ENCODE measurements around the gene CTAG2. TPM values are rescaled to one million over a fixed set of nuclear protein-coding genes. Genes with fewer than 3 reads are reported as not detected.

CTAG2 gene
- total and polyA plus RNA-seq, 8 donors: 2.9 TPM; not detected in 7

DNA sequence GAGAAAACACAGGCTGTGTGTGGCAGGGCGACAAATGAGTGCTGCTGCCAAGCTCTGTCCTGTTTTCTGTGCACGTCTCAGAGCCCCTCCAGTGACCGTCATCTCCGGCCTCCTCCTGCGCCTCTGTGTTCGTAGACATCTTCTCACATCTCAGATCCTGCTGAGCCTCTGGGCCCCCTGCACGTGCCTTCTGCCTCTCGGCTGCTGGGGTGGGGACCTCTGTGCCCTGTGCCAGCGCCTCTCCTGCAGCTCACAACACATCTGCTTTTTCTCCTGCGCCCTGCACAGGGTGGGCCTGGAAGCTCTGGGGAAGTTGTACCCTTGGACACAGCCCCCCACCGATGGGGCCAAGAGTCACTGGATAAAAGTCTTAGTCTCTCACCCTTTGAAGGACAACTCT is 2.4 kb upstream of the CTAG2 start:
- no peak for DNase-seq
- no peaks in the 10 kb centered on the region for H3K36me3 ChIP-seq
- TF ChIP-seq POLR2AphosphoS5 (IDR thresholded peaks at IDR 0.05) (no peak), EP300 (IDR thresholded peaks at IDR 0.05) (no peak), POLR2A (IDR thresholded peaks at IDR 0.05) (no peak)
- TF ChIP-seq, protein P1, sequence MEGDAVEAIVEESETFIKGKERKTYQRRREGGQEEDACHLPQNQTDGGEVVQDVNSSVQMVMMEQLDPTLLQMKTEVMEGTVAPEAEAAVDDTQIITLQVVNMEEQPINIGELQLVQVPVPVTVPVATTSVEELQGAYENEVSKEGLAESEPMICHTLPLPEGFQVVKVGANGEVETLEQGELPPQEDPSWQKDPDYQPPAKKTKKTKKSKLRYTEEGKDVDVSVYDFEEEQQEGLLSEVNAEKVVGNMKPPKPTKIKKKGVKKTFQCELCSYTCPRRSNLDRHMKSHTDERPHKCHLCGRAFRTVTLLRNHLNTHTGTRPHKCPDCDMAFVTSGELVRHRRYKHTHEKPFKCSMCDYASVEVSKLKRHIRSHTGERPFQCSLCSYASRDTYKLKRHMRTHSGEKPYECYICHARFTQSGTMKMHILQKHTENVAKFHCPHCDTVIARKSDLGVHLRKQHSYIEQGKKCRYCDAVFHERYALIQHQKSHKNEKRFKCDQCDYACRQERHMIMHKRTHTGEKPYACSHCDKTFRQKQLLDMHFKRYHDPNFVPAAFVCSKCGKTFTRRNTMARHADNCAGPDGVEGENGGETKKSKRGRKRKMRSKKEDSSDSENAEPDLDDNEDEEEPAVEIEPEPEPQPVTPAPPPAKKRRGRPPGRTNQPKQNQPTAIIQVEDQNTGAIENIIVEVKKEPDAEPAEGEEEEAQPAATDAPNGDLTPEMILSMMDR (IDR thresholded peaks at IDR 0.05): no peak
- WGBS, 5 donors: 76 to 85% (median 80%) methylated on average over 9 to 11 of the region's 11 CpGs
- intact Hi-C loops (cut with DNase I; ENCODE audit: low total_unique reads): no loop called here
- no peaks in the 10 kb centered on the region for H3K27me3 ChIP-seq
- no peak overlapping the region for H3K4me3 ChIP-seq
- H3K9me3 ChIP-seq: no peaks in the 10 kb centered on the region
- no peak overlapping the region for H3K27ac ChIP-seq
- no peaks in the 10 kb centered on the region for H3K4me1 ChIP-seq

DNA sequence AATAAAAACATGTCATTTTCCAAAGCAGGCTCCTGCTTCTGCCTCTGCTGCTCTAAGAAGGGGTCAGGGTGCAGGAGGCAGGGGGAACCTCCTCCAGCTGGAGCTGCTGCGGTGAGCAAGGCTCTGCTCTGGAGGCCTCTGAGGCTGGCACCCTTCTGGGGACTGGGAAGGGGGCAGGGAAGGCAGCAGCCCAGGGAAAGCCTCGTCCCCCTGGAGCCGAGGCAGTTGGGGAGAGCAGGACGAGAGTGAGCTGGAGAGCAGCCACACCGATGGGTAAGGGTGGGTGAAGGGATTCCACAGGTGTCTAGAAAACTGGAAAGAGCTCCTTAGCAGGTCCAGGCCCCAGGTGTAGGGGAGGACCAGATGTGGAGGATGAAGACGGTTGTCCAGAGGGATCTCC is 2.0 kb upstream of the CTAG2 start:
- H3K36me3 ChIP-seq: no peaks in the 10 kb centered on the region
- intact Hi-C loops (cut with DNase I; ENCODE audit: low total_unique reads): no loop called here
- H3K4me1 ChIP-seq: no peaks in the 10 kb centered on the region
- H3K9me3 ChIP-seq: no peaks in the 10 kb centered on the region
- no peak overlapping the region for H3K4me3 ChIP-seq
- WGBS, 5 donors: 60 to 76% (median 67%) methylated on average over 2 to 6 of the region's 6 CpGs
- no peak for DNase-seq
- TF ChIP-seq POLR2AphosphoS5 (IDR thresholded peaks at IDR 0.05) (no peak), EP300 (IDR thresholded peaks at IDR 0.05) (no peak), POLR2A (IDR thresholded peaks at IDR 0.05) (no peak)
- TF ChIP-seq, protein P1 (IDR thresholded peaks at IDR 0.05): no peak
- no peaks in the 10 kb centered on the region for H3K27me3 ChIP-seq
- H3K27ac ChIP-seq: no peak overlapping the region

DNA sequence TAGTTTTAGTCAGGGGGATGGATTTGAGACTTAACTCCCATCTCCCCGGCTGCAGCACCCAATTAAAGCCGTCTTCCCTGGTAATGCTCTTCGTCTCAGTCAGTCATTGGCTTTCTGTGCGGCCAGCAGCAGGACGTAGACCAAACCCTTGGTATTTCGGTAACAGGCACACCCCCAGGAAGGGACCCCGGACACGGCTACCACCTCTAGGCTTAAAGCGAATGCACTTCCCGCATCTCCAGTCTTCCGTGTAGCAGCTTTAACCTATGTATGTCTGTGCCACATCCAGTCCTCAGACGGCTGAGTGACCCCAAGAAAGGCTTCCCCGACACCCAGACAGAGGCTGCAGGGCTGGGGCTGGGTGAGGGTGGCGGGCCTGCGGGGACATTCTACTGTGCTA is 1.5 kb upstream of the CTAG2 start:
- H3K27me3 ChIP-seq: peaks cover 0 to 2% (median 0%) of the 10 kb centered on the region in 3 donors
- H3K27ac ChIP-seq: no peak overlapping the region
- 81 to 94% (median 90%) methylated on average over 12 to 13 of the region's 15 CpGs for WGBS, 5 donors
- peaks cover 0 to 4% (median 0%) of the 10 kb centered on the region in 4 donors for H3K9me3 ChIP-seq
- H3K36me3 ChIP-seq: no peaks in the 10 kb centered on the region
- intact Hi-C loops (cut with DNase I; ENCODE audit: low total_unique reads): no loop called here
- no peak overlapping the region for H3K4me3 ChIP-seq
- no peaks in the 10 kb centered on the region for H3K4me1 ChIP-seq
- TF ChIP-seq POLR2A (IDR thresholded peaks at IDR 0.05) (no peak), EP300 (IDR thresholded peaks at IDR 0.05) (no peak), POLR2AphosphoS5 (IDR thresholded peaks at IDR 0.05) (no peak)
- TF ChIP-seq, protein P1 (IDR thresholded peaks at IDR 0.05): no peak
- no peak for DNase-seq

DNA sequence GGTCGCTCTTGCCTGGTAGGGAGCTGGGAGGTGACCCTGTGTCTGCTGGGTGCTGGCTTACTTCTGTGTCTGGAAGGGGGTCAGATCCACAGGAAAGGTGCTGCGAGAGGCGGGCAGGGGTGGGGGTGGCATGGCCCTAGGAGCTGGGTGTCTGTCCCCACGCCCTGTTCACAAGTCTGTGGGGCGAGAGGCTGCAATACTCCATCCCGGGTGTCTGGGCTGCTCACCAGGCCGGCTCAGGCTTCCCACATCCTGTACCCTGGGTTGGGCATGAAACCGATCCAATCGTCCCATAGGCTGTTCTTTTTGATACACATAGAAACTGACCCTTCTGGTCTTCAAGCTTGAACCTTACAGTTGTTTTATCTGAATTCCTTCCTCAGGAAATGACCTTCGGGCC is 993 bp upstream of the CTAG2 start:
- Histone ChIP-seq H3K9me3 (peaks cover 0 to 9% (median 0%) of the 10 kb centered on the region in 4 donors), H3K27me3 (peaks cover 0 to 7% (median 0%) of the 10 kb centered on the region in 3 donors), H3K4me1 (no peaks in the 10 kb centered on the region), H3K4me3 (no peak overlapping the region), H3K36me3 (no peaks in the 10 kb centered on the region), H3K27ac (no peak overlapping the region)
- intact Hi-C loops (cut with DNase I; ENCODE audit: low total_unique reads): no loop called here
- TF ChIP-seq, protein P1 (IDR thresholded peaks at IDR 0.05): no peak
- TF ChIP-seq POLR2A (IDR thresholded peaks at IDR 0.05) (no peak), EP300 (IDR thresholded peaks at IDR 0.05) (no peak), POLR2AphosphoS5 (IDR thresholded peaks at IDR 0.05) (no peak)
- DNase-seq: no peak
- 73 to 89% (median 86%) methylated on average over 4 to 10 of the region's 10 CpGs for WGBS, 5 donors

Data from stomach (tissue), 9 donors.